ENCODE measurements around the gene CAPN9.

The CAPN9 gene

DNA sequence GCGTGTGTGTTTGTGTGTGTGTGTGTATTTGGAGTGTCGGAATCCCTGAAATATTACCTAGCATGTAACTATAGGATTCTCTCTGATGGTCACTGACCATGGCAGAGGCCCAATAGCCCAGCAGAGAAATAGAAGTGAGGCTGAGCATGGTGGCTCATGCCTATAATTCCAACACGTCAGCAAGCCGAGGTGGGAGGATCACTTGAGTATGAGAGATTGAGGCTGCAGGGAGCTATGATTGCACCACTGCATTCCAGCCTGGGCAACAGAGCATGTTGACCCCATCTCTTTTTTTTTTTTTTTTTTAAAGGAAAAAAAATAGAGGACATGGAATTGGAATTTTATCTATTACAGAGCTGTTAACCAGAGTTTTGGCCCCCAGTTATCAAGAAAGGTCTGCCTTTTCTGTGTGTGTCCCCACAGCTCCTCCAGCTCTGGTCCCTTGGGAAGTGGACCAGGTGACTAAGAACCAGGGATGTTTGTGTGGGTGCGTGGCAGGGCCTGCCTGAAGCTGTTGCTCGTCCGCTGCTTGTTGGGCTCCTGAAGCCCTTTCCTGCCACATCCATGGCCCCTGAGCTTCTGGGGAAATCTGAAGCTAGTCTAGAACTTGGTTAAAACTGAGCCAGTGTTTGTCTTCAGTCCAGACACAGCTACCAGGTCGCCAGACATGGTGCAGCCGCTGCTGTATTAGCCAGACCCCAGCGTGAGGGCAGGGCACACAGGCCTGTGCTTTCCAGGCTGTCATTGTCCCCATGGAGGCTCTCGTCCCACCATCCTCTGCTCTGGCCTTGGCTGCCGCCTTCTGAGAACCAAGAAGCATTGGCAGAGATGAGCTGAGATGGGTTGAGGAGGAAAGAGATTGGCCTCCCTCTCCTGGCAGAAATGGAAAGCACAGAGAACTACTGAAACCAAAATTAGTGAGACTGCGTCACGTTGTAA lies 25.5 kb downstream of the CAPN9 start:
- DNase-seq: no peak

DNA sequence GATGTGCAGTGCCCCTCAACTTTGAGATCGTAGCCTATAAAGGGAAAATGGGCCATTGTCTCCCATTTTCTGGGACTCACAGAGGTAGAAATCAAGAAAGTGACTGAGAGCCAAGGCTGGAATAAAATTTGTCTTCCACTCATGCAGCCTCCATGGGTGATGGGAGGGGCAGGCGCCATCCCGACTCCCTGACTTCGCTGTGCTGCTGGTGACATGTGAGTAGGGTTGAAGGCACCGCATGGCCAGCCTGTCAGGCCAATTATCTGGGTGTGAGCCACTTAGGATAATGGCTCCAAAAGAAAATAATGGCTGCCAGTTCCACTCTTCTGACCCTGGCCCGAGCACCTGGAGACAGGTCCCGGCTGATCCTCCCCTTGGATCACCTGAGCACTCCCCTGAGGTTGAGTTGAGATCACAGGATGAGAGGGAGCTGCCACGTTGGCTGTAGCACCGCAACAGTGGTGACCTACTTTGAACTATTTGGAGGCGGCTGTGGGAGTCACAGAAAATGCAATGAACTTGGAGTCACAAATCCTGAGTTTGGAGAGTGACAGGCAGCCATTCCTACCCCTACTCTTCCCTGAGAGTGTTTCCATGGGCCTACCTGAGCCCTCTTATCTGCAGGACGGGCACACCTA lies 26.3 kb downstream of the CAPN9 start:
- no peak for DNase-seq

DNA sequence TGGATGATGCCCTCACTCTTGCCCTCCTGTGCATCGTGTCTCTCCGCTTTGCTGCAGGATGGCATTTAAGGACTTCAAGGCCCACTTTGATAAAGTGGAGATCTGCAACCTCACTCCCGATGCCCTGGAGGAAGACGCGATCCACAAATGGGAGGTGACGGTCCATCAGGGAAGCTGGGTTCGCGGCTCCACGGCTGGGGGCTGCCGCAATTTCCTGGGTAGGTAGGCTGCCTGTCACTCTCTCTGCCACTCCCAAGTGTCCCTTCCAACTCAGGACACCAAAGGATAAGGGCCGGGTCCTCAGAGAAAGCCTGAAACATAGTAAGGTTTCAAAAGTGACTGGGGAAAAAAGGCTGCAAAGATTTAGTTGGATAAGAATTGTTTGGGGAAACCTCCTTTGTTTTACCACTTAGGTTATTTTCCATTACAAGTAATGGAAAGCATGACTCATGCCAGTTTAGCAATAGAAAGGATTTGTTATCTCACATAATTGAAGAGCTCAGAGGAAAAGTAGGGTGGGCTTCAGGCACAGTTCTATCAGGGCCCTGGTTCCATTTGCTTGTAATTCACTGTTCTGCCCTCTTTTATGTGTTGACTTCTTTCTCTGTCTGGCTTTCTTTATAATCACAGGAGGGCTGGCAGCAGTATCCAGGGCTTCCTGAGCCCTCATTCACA lies 31.9 kb downstream of the CAPN9 start:
- DNase-seq: no peak

DNA sequence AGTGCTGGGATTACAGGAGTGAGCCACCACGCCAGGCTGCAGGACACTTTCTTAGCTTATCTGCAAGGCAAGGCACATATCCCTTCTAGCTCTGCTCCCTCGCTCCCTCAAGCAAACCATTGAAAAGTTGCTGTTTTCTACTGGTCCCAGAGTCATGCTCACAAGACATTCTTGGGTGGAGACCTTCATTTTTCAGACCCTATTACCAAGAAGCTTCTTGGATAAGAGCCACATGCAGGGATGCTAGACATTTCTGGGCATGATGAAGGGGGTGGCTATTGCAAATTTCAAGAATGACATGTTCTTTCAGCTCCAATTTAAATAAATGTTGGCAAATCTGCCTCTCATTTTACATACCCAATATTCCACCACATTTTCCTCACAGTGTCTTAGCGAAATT lies 33.9 kb downstream of the CAPN9 start:
- no peak for DNase-seq

DNA sequence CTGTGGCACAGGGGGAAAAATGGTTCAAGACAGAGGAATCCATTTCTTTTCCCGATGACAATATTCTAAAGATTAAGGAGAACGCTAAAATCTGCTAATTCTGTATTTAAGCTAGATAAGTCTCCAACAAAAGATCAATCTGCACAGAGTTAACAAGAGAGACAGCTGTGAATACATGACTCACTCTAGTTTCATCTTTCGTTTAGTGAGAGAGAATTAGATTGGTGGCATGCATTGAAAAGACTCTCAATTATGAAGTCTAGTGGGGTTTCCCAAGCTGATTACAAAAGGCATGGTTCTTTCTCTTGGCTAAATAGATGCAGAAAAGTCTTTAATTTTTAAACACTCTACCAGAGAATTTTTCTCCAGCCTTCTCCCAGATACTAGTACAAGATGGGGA lies 34.4 kb downstream of the CAPN9 start:
- no peak for DNase-seq

DNA sequence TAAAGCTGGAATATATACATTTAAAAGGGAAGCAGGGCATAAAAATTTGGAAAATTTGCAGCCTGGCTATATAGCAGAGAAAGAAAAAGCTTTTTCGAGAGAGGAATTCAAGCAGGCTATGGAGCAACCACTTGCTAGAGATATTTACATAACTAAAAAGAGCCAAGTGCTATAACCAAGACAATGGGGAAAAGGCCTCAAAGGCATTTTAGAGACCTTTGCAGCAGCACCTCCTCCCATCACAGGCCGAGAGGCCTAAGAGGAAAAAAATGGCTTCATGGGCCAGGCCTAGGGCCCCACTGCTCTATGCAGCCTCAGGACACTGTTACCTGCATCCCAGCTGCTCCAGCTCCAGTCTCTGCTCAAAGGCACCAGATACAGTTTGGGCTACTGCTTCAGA lies 37.0 kb downstream of the CAPN9 start:
- no peak for DNase-seq

DNA sequence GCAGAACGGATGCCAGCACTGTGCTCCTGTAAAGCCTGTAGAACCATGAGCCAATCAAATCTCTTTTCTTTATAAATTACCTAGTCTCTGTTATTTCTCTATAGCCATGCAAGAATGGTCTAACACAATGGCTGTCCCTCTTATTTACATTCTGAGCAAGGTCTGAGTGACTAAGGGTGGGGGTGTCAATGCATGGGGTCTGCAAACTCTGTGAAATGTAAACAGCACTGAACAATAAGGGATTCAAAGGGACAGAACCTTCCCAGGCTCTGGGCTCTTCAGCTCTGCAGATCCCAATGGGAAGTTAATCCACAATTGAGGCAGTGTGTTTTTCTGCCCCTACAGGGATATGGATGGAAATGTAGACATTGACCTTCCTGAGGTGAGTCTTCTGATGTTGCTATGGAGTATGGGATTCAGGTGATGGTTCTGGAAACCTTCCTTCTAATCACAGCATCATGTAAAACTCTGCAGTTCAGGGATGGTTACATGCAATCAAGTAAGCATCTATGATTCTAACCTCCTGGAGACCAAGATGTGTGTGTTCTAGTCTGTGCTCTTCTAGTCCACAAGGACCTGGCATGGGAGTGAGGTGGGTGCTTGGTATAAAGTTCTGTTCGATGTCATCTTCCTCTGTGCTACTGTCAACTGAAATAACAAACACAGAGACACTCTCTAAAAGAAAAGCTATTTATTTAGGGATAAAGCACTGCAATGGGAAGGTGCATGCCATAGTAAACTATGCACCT lies 38.6 kb downstream of the CAPN9 start:
- no peak for DNase-seq

DNA sequence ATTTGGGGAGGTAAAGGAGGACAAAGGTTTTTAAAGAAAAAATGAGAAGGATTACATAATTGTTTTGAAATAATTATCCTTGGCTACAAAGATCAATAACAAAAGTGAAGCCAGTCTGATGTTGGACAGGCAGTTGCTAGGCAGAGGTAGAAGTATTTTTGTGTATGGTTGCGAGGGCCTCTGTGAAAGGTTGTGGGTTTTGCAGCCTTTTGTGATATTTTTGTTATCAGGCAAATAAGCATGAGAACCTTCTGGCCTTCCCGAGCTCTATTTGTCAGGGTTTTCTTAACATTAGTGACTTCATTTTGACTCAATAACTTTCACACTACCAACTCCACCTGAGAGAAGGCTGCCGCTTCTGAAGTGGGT lies 39.2 kb downstream of the CAPN9 start:
- DNase-seq: no peak

DNA sequence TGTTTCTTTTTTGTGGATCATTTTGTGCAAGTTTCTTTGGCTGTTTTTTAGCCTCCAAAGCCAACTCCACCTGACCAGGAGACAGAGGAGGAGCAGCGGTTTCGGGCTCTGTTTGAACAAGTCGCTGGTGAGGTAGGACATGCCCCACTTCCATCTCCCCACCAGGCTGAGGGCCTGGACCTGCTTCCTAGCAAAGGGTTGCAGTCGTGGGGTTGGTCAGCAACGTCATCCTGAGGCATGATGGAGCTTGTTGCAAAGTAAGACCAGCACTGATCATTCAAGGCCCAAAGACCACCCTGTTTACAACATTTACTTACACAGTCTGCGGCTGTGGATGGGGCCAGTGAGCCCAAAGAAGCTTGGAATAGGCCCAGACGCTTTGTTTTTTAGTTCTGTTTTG lies 40.3 kb downstream of the CAPN9 start:
- DNase-seq: no peak

DNA sequence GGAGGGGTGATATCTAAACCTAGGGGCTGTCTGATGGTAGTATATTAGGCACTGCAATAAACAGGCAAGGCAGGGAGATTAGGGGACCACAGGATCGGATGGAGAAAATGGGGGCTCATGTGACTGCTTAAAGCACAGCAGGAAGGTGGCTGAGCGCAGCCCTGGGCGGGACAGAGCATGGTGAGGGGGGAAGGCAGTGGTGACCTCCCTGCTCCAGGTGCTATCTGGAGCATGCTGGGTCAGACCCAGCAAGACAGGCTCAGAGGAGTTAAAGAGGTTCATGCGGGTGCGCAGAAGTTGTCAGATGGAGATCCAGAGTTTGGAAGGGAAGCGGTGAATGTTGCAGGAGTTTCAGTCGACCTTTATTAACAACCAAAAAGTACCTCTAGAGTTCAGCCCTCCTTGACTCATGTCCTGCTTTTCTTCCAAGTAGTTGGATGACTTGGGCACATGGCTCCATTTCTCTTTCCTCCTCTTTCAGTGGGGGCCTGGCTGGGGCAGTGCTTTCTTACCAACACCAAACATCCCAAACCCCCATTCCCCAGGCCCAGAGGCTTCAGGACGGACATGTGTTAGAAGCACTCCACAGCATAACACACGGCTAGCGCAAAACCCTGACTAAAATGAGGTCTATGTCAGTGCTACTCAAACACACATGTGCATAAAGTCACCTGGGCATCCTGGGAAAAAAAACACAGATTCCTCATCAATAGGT lies 41.5 kb downstream of the CAPN9 start:
- no peak for DNase-seq

- no peak for DNase-seq
Observed at GRCh38 chr1:230790026-230790425, 42.8 kb downstream of the CAPN9 start.

DNA sequence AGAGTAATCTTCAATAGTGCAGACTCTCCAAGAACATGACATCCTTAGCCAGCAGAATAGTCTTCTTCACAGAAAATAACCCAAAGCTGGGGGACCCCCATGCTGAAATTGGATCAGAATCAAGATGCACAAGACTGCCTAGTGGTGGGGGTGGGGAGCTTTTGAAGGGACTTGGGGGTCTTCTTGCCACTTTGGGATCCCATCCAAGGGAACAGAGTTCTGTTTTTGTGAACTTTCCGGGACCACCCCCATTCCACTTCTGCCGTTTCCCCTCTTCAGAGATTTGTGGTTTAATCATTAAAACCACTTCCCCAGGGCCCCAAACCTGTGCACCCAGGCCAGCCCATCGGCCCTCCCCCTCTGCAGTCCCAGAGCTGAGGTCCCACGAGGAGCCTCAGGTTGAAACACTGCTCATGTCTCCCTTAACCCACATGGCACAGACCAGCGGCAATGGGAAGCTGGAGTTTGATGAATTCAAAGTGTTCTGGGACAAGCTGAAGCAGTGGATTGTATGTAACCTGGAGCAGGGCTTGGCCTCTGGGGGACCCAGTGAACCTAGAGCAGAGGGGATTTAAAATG lies 44.9 kb downstream of the CAPN9 start:
- no peak for DNase-seq

DNA sequence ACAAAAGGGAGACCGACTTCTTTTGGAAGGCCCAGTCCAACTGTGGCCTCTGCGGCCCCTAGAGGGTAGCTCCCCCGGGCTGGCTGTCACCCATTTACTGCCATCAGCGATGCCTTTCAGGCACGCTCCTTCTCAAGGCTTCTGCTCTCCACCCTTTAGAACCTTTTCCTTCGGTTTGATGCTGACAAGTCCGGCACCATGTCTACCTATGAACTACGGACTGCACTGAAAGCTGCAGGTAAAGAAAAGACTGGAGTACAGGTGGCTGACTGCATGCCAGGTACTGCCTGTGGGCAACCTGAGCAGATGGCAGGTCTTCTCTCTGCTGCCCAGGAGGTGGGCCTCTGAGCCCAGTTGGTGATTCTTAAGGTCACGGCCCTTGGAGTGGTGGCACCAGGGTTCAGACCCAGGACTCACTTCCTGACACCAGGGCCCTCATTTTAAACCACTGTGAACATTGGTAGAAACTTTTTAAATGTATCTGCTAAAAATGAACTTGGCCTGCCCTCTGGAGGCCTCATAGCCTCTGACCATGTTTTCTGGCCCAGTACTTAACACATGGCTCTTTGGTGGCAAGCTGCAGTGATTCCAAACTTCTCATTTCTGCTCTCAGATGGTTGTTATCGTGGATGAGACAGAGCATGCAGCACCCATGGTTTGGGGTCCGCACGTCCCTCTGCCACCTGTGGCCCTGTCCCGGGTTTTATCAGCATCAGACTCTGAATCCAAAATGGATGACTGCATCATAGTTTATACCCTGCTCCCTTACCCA lies 45.7 kb downstream of the CAPN9 start:
- no peak for DNase-seq

GRCh38 chr1:230793463-230793745 lies 46.2 kb downstream of the CAPN9 start:
- DNase-seq: no peak

DNA sequence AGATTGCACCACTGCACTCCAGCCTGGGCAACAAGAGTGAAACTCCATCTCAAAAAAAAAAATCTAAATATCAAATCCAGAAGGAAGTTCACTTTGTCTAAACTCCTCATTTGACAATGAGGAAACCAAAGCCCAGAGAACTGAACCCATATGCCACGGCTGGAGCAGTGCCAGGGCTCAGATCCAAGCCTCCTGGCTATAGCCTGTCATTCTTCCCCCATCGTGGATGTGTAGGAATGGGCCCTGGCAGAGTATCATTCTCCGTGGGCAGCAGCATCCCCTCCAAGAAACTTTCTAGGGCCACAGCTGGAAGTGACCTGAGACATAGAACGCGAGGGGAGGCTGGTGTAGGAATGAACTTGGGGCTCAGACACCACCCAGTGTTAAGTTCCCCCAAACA lies 47.2 kb downstream of the CAPN9 start:
- DNase-seq: no peak

DNA sequence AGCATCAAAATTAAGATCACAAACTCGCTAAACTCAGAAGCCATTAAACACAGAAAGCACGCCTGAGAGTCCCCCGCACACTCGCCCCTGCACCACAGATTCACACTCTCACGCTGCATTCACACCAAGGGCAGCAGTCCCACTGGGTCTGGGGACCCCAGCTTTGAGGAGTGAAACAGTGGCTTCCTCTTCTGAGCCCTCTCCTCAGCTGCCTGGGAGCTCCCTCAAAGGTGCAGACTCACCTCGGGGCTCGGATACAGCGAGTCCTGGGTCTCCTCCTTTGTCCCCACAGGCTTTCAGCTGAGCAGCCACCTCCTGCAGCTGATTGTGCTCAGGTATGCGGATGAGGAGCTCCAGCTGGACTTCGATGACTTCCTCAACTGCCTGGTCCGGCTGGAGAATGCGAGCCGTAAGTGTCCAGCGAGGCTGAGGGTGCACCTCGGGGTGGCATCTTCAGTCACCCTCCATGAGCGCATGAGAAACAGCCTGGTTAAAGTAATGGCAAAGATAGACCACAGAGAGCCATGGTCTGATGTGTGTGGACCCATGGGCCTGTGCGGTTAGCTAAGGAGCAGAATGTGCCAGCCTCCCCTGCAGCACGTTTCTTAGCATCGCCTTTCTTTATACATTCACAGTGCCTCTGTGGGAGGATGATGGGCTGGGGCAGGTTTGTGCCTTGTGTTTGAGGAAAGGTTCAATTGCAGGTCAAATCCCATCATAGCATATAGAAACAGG lies 47.9 kb downstream of the CAPN9 start:
- no peak for DNase-seq

DNA sequence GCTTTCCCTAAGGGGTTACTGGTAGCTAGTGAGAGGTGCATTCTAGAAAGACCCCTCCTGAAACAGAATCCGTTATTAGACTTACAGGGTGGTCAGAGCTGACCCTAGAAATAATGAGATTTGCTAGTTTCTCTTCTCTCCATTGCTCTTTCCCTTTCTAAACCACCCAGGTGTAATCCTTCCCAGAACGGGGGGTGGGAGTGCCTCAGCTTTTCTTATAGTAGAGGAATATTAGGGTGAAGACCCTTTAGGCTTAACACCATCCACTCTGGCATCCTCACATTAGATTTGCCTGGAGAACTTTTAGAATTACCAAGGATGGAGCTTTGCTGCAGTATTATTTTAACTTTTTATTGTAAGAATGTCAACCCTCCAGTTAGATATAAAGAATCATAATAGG lies 49.4 kb downstream of the CAPN9 start:
- no peak for DNase-seq

- no peak for DNase-seq
Observed at GRCh38 chr1:230797376-230797920, 50.3 kb downstream of the CAPN9 start.

GRCh38 chr1:230797942-230798365 lies 50.8 kb downstream of the CAPN9 start:
- peak; percentile 7 for DNase-seq

DNA sequence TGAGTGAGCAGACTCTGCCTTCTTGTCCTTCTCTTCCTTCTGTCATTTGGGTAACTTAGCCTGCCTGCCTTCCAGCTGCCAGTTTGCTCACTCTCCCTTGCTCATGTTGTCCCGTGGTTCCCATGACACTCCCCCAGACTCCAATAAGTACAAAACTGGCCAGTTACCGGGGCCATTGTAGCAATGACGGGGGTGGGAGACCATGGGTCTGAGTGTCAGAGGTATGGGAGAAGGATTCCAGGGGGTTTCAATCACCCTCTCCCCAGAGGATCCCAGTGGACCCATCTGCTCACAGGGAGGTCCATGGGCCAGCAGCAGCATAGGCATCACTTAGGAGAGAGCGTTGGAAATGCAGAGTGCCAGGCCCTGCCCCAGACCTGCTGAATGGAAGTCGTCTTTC lies 51.3 kb downstream of the CAPN9 start:
- no peak for DNase-seq

Measured in CD4-positive, alpha-beta T cell treated with Interleukin-12 subunit alpha and Interleukin-12 subunit beta, for 1 hour (primary cell).